ENCODE data around the gene IRS1.

Gene IRS1

DNA sequence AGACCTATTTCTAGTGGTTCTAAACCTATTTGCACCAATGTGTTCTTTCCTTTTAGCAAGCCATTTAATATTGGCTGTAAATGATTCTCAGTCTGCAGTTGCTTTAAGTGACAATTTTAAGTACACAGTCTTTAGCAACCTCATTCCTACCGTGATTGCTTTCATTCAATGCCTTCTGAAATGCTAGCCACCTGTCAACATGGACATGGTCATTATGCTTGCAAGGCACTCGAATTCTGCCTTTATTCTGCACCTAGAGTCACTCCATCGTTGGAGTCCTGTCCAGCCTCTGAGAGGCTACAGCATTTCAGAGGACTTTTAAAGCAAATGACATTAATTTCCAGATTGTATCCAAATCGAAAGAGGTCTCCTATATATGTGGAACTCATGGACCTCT lies 115.1 kb downstream of the IRS1 start:
- no peak for FAIRE-seq

DNA sequence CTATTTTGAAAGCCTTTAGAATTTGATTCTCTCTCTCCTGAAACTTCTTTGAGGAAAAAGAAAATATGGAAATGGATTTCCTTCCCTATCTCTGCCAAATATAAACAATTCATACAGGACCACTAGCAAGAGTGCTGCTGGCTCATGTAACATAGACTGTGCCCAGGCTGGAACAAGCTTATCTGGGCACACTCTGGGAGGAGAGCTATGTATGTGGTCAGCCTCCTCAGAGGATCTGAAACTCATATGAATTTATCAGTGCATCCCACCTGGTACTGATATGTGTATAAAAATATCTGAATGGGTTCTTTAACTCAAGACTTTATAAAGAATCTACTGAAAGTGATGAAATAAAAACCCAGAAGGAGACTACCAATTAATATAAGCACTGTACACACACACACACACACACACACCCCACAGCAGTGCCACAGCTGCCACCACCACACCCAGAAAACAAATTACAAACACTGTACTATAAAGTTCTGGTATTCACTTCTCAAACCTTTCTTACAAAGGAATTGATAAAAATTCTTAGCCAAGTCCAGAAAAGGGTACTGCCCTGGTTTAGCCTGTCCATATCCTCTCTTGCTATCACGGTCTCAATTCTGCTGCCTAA lies 115.6 kb downstream of the IRS1 start:
- no peak for FAIRE-seq

DNA sequence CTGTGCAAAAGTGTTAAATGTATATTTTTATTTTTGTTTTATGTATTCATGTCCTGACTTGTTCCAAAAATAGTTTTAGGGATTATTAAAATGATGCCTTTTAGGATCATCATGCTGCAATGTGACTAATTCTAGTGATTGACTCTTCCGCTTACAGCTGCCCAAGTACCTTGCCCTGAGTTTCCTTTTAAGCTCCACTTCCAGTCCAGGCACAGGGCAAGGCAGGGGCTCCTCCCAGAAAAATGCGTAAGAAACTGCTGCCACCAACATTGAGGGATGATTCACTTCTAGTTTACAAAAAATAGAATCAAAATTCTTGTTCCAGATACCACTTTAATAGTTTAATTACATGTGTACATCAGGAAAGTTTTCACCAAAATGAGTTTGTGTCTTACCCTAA lies 116.4 kb downstream of the IRS1 start:
- no peak for FAIRE-seq

Data from endometrium (tissue), 2 donors.